ENCODE measurements around the gene PDZK1. TPM values are rescaled to one million over a fixed set of nuclear protein-coding genes. Genes with fewer than 3 reads are reported as not detected.
"Not testable (repeated sequence)": the region's sequence is repeated elsewhere in the genome, so short reads cannot be mapped to it uniquely, and the experiment has no call there.

PDZK1 gene
- total RNA-seq, 1 donor from 2014 or later: 0.41 TPM

DNA sequence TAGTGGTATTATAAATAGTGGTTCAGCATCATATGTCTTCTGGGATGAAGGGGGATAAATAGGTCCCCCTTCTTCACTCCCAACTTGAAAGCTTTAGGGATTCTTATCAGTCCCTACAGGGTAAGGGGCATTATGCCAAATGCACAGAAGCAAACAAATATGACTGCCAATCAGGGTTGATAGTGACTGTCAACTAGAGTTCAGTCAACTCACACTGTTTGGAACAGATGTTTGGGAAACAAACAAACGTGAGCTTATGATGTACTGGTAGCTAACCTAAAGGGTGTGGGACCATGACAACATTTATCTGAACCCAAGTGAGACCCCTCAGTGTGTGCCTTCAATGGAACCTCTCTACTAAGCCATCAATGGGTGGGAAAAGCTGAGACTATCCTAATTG, 34.0 kb downstream of the PDZK1 start:
- H3K4me3 Mint-ChIP-seq (ENCODE audit: unreplicated experiment); H3K27ac Mint-ChIP-seq (ENCODE audit: unreplicated experiment); DNase-seq (ENCODE audit: low spot score); H3K36me3 Mint-ChIP-seq (ENCODE audit: low read depth, unreplicated experiment); H3K27me3 Mint-ChIP-seq (ENCODE audit: unreplicated experiment); H3K4me1 Mint-ChIP-seq (ENCODE audit: unreplicated experiment); H3K9me3 Mint-ChIP-seq (ENCODE audit: unreplicated experiment): not testable (repeated sequence)

DNA sequence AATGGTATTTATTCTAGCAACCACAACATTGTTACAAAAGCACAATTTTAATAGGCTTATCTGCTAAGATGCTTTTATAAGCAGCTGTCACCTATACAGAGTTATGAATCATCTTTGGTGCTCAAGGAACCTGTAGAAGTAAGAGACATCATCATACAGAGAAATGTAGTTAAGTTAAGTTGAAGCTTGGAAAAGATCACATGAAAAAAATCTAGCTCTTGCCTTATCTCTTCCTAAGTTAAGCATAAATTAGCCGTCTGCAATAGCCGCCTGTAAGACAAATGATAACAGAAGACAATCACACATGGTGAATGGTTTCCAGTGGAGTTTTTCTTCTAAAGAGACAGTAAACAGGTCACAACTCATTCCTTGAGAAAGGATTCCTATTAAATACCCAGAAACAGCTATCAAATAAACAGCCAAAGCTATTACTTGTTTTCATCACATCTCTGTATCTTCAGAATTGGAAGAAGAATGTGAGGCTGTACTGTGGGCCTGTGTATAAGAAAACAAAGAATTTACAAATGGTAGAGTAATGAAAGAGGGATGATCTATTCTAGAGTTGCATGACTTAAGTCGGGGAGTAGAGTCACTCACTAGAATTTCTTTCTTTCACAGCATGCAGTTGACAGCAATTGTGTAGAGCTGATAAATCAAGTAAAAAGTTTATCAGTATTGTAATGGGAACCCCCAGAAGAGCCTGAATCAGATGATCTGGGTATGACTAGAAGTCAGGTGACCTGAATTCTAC, 36.0 kb downstream of the PDZK1 start:
- not testable (repeated sequence) for H3K9me3 Mint-ChIP-seq (ENCODE audit: unreplicated experiment); H3K4me3 Mint-ChIP-seq (ENCODE audit: unreplicated experiment); DNase-seq (ENCODE audit: low spot score); H3K4me1 Mint-ChIP-seq (ENCODE audit: unreplicated experiment); H3K27ac Mint-ChIP-seq (ENCODE audit: unreplicated experiment); H3K27me3 Mint-ChIP-seq (ENCODE audit: unreplicated experiment); H3K36me3 Mint-ChIP-seq (ENCODE audit: low read depth, unreplicated experiment)

DNA sequence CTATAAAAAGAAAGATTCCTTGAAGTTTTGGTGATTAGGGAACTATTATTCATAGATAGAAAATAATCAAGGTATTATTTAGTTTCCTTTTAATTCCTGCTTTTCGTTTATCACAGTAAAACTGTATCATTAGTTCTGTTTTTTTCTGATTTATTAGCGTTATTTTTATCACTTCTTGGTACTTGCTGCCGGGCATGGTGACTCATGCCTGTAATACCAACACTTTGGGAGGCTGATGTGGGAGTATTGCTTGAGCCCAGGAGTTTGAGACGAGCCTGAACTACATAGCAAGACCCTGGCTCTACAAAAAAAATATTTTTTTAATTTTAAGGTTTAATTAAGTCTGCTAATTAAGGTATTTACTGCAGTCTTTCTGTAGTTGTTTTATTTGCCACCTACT, 42.2 kb downstream of the PDZK1 start:
- not testable (repeated sequence) for H3K27ac Mint-ChIP-seq (ENCODE audit: unreplicated experiment); H3K36me3 Mint-ChIP-seq (ENCODE audit: low read depth, unreplicated experiment); H3K9me3 Mint-ChIP-seq (ENCODE audit: unreplicated experiment); H3K27me3 Mint-ChIP-seq (ENCODE audit: unreplicated experiment); H3K4me3 Mint-ChIP-seq (ENCODE audit: unreplicated experiment); DNase-seq (ENCODE audit: low spot score); H3K4me1 Mint-ChIP-seq (ENCODE audit: unreplicated experiment)

DNA sequence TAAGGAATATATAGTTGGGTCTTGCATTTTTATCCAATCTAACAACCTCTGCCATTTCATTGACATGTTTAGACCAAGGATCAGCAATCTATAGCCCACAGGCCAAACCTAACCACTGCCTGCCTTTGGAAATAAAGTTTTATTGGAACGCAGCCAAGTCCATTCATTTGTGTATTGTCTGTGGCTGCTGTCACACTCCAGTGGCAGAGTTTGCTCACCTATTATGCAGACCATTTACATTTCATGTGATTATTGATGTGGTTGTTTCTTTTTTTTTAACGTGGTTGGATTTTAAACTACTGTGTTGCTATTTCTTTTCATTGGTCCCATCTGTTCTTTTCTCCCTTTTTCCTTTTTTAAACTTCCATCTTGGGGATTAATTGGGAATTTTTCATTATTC, 44.7 kb downstream of the PDZK1 start:
- not testable (repeated sequence) for H3K9me3 Mint-ChIP-seq (ENCODE audit: unreplicated experiment); H3K4me3 Mint-ChIP-seq (ENCODE audit: unreplicated experiment); H3K27ac Mint-ChIP-seq (ENCODE audit: unreplicated experiment); DNase-seq (ENCODE audit: low spot score); H3K36me3 Mint-ChIP-seq (ENCODE audit: low read depth, unreplicated experiment); H3K27me3 Mint-ChIP-seq (ENCODE audit: unreplicated experiment); H3K4me1 Mint-ChIP-seq (ENCODE audit: unreplicated experiment)

DNA sequence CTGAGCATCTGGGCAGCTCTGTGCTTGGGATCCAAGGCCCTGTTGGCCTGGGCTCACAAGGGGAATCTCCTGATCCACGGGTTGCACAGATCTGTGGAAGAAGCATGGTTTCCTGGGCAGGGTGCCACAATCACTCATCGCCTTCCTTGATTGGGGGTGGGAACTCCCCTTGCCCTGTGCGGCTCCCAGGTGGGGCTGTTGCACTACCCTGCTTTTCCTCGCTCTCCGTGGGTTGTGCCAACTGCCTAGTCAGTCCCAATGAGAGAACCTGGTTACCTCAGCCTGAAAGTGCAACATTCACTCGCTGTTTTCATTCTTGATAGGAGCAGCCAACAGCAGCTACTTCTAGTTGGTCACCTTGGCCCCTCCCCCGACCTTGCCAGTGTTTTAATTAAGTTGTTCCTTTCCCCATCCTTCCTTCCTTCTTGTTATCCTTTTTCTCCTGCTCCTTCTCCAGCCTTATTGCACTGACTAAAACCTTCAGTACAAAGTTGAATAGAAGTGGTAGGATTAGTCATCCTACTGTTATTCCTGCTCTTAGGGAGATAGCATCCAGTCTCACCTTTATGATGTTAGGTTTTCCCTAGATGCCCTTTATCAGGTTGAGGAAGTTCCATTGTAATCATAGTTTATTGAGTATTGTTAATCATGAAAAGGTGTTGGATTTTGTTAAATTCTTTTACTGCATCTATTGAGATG, 50.8 kb downstream of the PDZK1 start:
- not testable (repeated sequence) for H3K36me3 Mint-ChIP-seq (ENCODE audit: low read depth, unreplicated experiment); DNase-seq (ENCODE audit: low spot score); H3K9me3 Mint-ChIP-seq (ENCODE audit: unreplicated experiment); H3K27me3 Mint-ChIP-seq (ENCODE audit: unreplicated experiment); H3K4me1 Mint-ChIP-seq (ENCODE audit: unreplicated experiment); H3K27ac Mint-ChIP-seq (ENCODE audit: unreplicated experiment)
- H3K4me3 Mint-ChIP-seq (ENCODE audit: unreplicated experiment): peak overlapping the region; percentile 17

DNA sequence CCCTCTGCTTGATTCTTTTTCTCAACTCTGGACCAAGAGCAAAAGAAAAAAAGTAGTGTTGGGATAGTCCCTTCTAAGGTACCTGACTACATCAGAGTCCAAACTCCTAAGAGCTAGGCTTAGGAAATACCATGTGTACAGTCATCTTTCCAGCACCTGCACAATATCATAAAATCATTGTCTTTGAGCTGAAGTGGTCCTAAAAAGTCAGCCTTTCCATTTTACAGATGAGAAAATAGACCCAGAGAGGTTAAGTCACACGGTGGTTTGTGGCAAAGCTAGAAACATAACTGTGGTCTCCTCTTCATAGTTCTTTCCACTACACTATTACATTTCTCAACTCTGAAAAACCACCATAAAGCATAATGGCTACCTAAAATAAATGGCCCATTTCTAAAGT, 63.2 kb downstream of the PDZK1 start:
- not testable (repeated sequence) for H3K4me3 Mint-ChIP-seq (ENCODE audit: unreplicated experiment); DNase-seq (ENCODE audit: low spot score); H3K27me3 Mint-ChIP-seq (ENCODE audit: unreplicated experiment); H3K27ac Mint-ChIP-seq (ENCODE audit: unreplicated experiment); H3K36me3 Mint-ChIP-seq (ENCODE audit: low read depth, unreplicated experiment); H3K9me3 Mint-ChIP-seq (ENCODE audit: unreplicated experiment); H3K4me1 Mint-ChIP-seq (ENCODE audit: unreplicated experiment)

DNA sequence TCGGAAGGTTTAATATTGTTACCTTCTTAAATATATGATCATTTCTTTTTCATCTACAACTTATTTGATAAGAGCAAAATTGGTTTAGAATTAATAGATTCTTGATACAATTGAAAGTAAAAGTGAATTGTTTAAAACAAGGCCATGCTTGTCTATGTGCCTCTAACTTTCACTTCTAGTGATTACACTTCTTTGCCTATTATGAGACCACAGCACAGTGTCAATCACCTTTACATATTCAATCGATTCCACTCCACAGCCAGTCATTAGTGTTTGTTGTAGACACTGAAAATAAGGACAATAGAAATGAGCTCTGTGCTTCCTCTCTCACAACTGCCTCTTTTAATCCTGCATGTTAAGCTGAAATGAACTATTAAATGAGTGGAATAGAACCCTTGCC, 65.3 kb downstream of the PDZK1 start:
- H3K4me1 Mint-ChIP-seq (ENCODE audit: unreplicated experiment); DNase-seq (ENCODE audit: low spot score); H3K4me3 Mint-ChIP-seq (ENCODE audit: unreplicated experiment); H3K27ac Mint-ChIP-seq (ENCODE audit: unreplicated experiment); H3K27me3 Mint-ChIP-seq (ENCODE audit: unreplicated experiment); H3K36me3 Mint-ChIP-seq (ENCODE audit: low read depth, unreplicated experiment); H3K9me3 Mint-ChIP-seq (ENCODE audit: unreplicated experiment): not testable (repeated sequence)

DNA sequence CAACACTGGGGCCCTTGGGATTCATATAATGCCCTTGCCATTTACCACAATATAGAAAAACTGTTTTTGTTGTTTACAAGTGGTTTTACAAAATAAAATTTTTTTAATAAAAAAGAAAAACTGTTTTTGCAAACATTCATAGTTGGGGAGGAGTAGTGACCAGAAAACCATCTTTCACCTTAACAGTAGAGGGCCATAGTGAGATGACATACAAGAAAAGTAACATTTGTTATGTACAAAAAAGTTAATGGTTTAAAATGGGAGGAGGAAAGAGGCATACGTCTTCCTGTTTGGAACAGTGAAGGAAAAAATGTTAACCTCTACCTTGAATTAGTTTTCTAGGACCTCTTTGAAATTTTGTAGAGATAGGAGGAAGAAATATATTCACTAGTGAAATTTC, 70.9 kb downstream of the PDZK1 start:
- DNase-seq (ENCODE audit: low spot score); H3K36me3 Mint-ChIP-seq (ENCODE audit: low read depth, unreplicated experiment); H3K9me3 Mint-ChIP-seq (ENCODE audit: unreplicated experiment); H3K4me1 Mint-ChIP-seq (ENCODE audit: unreplicated experiment); H3K27me3 Mint-ChIP-seq (ENCODE audit: unreplicated experiment); H3K27ac Mint-ChIP-seq (ENCODE audit: unreplicated experiment); H3K4me3 Mint-ChIP-seq (ENCODE audit: unreplicated experiment): not testable (repeated sequence)

DNA sequence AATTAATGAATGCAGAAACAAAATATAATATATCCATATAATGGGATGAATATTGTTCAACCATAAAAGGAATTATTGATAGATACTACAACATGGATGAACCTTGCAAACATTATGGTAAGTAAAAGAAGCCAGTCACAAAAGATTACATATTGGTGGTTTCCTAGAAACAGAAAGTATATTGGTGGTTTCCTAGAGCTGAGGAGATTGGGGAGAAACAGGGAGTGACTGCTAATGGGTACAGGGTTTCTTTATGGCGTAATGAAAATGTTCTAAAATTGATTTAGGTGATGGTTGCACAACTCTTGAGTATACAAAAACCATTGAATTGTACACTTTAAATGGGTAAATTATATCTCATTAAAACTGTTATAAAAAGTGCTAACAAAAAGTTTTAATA, 85.0 kb downstream of the PDZK1 start:
- H3K27ac Mint-ChIP-seq (ENCODE audit: unreplicated experiment); H3K27me3 Mint-ChIP-seq (ENCODE audit: unreplicated experiment); H3K36me3 Mint-ChIP-seq (ENCODE audit: low read depth, unreplicated experiment); DNase-seq (ENCODE audit: low spot score); H3K9me3 Mint-ChIP-seq (ENCODE audit: unreplicated experiment); H3K4me3 Mint-ChIP-seq (ENCODE audit: unreplicated experiment); H3K4me1 Mint-ChIP-seq (ENCODE audit: unreplicated experiment): not testable (repeated sequence)

Other genes with a start within 250 kb of the PDZK1 start
- gene GPR89A, start 99.4 kb downstream of the PDZK1 start, total RNA-seq (ENCODE audit: unreplicated experiment): 24.6 TPM
- gene CD160, start 12.1 kb upstream of the PDZK1 start, total RNA-seq (ENCODE audit: unreplicated experiment): not detected
- 13.1 TPM for gene RNF115, start 116.7 kb upstream of the PDZK1 start, total RNA-seq (ENCODE audit: unreplicated experiment)
- gene POLR3C, start 116.8 kb upstream of the PDZK1 start, total RNA-seq (ENCODE audit: unreplicated experiment): 28.4 TPM
- gene NUDT17, start 138.3 kb upstream of the PDZK1 start, total RNA-seq (ENCODE audit: unreplicated experiment): 3.8 TPM
- 38.8 TPM for gene PIAS3, start 151.7 kb upstream of the PDZK1 start, total RNA-seq (ENCODE audit: unreplicated experiment)
- not detected for gene ANKRD35, start 178.5 kb upstream of the PDZK1 start, total RNA-seq (ENCODE audit: unreplicated experiment)
- gene ITGA10, start 202.7 kb upstream of the PDZK1 start, total RNA-seq (ENCODE audit: unreplicated experiment): 6.1 TPM
- 34.0 TPM for gene PEX11B, start 211.3 kb upstream of the PDZK1 start, total RNA-seq (ENCODE audit: unreplicated experiment)
- 213 TPM for gene RBM8A, start 220.1 kb upstream of the PDZK1 start, total RNA-seq (ENCODE audit: unreplicated experiment)